GM10266 (cell line): Measurements from ENCODE around the gene KPNA6.

Experiments used
- DNase-seq: peaks from one replicate; pipeline ENCODE4 v3.0.0; 2012; ENCODE audit errors: extremely low spot score
- CTCF ChIP-seq: IDR thresholded peaks from 2 replicates; pipeline ENCODE4 v1.5.1; 2012; ENCODE audit warnings: mild to moderate bottlenecking, low read depth; ENCODE audit not compliant: control insufficient read depth, insufficient read depth; ENCODE audit errors: missing control alignments

The KPNA6 gene

GRCh38 chr1:32197074-32197473 is 89.2 kb downstream of the KPNA6 start:
- no peak for DNase-seq
- no peak for TF ChIP-seq CTCF

GRCh38 chr1:32197837-32198236 is 90.0 kb downstream of the KPNA6 start:
- DNase-seq = no peak
- TF ChIP-seq CTCF = no peak

- TF ChIP-seq CTCF = no peak
- no peak for DNase-seq
These were observed 90.6 kb downstream of the KPNA6 start for GRCh38 chr1:32198237-32199042.

- no peak for TF ChIP-seq CTCF
- DNase-seq = no peak
These were observed 91.3 kb downstream of the KPNA6 start for GRCh38 chr1:32199043-32199716.

GRCh38 chr1:32199717-32200072 is 91.8 kb downstream of the KPNA6 start:
- no peak for TF ChIP-seq CTCF
- DNase-seq = no peak

GRCh38 chr1:32200226-32201010 is 92.6 kb downstream of the KPNA6 start, which contains the start of gene CCDC28B:
Gene CCDC28B, plus strand, starts transcription at chr1:32200595. Its CDS starts 1,341 bp downstream, at chr1:32201936.
- peak; percentile 64 for DNase-seq
- no peak for TF ChIP-seq CTCF
